T follicular helper cell (primary cell): ENCODE measurements around the gene ZCCHC24.

Experiments used
- DNase-seq: peaks from one replicate; pipeline ENCODE4 v3.0.0-alpha.2; 2020; ENCODE audit warnings: low read depth

Gene ZCCHC24

GRCh38 chr10:79360499-79361342 is 84.7 kb downstream of the ZCCHC24 start:
- DNase-seq = no peak

- DNase-seq = no peak
Measured at GRCh38 chr10:79359816-79360498, 85.5 kb downstream of the ZCCHC24 start.

- no peak for DNase-seq
Measured at GRCh38 chr10:79358811-79359210, 86.6 kb downstream of the ZCCHC24 start.

GRCh38 chr10:79357180-79357579 is 88.2 kb downstream of the ZCCHC24 start:
- no peak for DNase-seq

GRCh38 chr10:79356104-79356503 is 89.3 kb downstream of the ZCCHC24 start:
- DNase-seq = no peak

- no peak for DNase-seq
Measured at GRCh38 chr10:79355420-79356017, 89.9 kb downstream of the ZCCHC24 start.

GRCh38 chr10:79354615-79355014 is 90.8 kb downstream of the ZCCHC24 start:
- DNase-seq = no peak

- DNase-seq = no peak
Measured at GRCh38 chr10:79354141-79354540, 91.3 kb downstream of the ZCCHC24 start.

- DNase-seq = no peak
Measured at GRCh38 chr10:79353726-79354125, 91.7 kb downstream of the ZCCHC24 start.

GRCh38 chr10:79353000-79353406 is 92.4 kb downstream of the ZCCHC24 start:
- DNase-seq = no peak

- DNase-seq = no peak
Measured at GRCh38 chr10:79352035-79352877, 93.2 kb downstream of the ZCCHC24 start.

- DNase-seq = no peak
Measured at GRCh38 chr10:79351332-79351731, 94.1 kb downstream of the ZCCHC24 start.

GRCh38 chr10:79350407-79351154 is 94.8 kb downstream of the ZCCHC24 start:
- no peak for DNase-seq

- no peak for DNase-seq
Measured at GRCh38 chr10:79349766-79350406, 95.5 kb downstream of the ZCCHC24 start.

GRCh38 chr10:79349072-79349491 is 96.3 kb downstream of the ZCCHC24 start:
- DNase-seq = no peak

- no peak for DNase-seq
Measured at GRCh38 chr10:79348640-79348988, 96.8 kb downstream of the ZCCHC24 start.

- peak; percentile 42 for DNase-seq
Measured at GRCh38 chr10:79347894-79348639, 97.4 kb downstream of the ZCCHC24 start.

GRCh38 chr10:79347226-79347893 is 98.1 kb downstream of the ZCCHC24 start, which contains the start of gene PPIF:
Gene PPIF (plus strand): TSS chr10:79347469. CDS start chr10:79347549, 80 bp downstream.
- peak; percentile 88 for DNase-seq
